Type B pancreatic cell (in vitro differentiated cells): ENCODE data around the gene FAM53A. TPM values are rescaled to one million over a fixed set of nuclear protein-coding genes. Genes with fewer than 3 reads are reported as not detected.

ENCODE experiments used
- DNase-seq: peaks from one replicate; pipeline ENCODE4 v3.0.0; 2021; ENCODE audit warnings: mixed read lengths; ENCODE audit not compliant: unreplicated experiment; ENCODE audit errors: extremely low spot score
- H3K27ac Mint-ChIP-seq: 2 replicates; pipeline ENCODE4 v1.8.0; 2021; ENCODE audit warnings: mild to moderate bottlenecking, mixed read lengths
- H3K27me3 Mint-ChIP-seq: 2 replicates; pipeline ENCODE4 v1.8.0; 2021; ENCODE audit warnings: mixed read lengths
- H3K36me3 Mint-ChIP-seq: 2 replicates; pipeline ENCODE4 v1.8.0; 2021; ENCODE audit warnings: mixed read lengths
- H3K4me1 Mint-ChIP-seq: one replicate; pipeline ENCODE4 v1.8.0; 2021; ENCODE audit warnings: mixed read lengths; ENCODE audit not compliant: unreplicated experiment
- H3K4me3 Mint-ChIP-seq: 2 replicates; pipeline ENCODE4 v1.8.0; 2021; ENCODE audit warnings: mild to moderate bottlenecking, mixed read lengths
- H3K9me3 Mint-ChIP-seq: 2 replicates; pipeline ENCODE4 v1.8.0; 2021; ENCODE audit warnings: mixed read lengths
- total RNA-seq: library from RNA; stranded (reverse); gene quantifications from 2 replicates; pipeline ENCODE4 v1.2.1, GENCODE V29; 2021; ENCODE audit warnings: low replicate concordance
- TF ChIP-seq, protein P1 (sequence below): fragments of 200-600 bp; sonication (generic); conservative IDR thresholded peaks from 2 replicates; pipeline ENCODE4 v1.5.0; 2021; ENCODE audit warnings: antibody characterized with exemption, mild to moderate bottlenecking

The FAM53A gene
- total RNA-seq, 1 donor from 2014 or later: 3.2 TPM

- no peaks in the 10 kb centered on the region for H3K36me3 Mint-ChIP-seq
- TF ChIP-seq, protein P1, sequence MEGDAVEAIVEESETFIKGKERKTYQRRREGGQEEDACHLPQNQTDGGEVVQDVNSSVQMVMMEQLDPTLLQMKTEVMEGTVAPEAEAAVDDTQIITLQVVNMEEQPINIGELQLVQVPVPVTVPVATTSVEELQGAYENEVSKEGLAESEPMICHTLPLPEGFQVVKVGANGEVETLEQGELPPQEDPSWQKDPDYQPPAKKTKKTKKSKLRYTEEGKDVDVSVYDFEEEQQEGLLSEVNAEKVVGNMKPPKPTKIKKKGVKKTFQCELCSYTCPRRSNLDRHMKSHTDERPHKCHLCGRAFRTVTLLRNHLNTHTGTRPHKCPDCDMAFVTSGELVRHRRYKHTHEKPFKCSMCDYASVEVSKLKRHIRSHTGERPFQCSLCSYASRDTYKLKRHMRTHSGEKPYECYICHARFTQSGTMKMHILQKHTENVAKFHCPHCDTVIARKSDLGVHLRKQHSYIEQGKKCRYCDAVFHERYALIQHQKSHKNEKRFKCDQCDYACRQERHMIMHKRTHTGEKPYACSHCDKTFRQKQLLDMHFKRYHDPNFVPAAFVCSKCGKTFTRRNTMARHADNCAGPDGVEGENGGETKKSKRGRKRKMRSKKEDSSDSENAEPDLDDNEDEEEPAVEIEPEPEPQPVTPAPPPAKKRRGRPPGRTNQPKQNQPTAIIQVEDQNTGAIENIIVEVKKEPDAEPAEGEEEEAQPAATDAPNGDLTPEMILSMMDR: no peak
- peaks cover 5% of the 10 kb centered on the region for H3K4me1 Mint-ChIP-seq
- no peaks in the 10 kb centered on the region for H3K9me3 Mint-ChIP-seq
- peaks cover 5% of the 10 kb centered on the region for H3K27me3 Mint-ChIP-seq
- H3K27ac Mint-ChIP-seq: no peak overlapping the region
- no peak for DNase-seq
- no peak overlapping the region for H3K4me3 Mint-ChIP-seq
Measured at GRCh38 chr4:1602655-1603412, 81.3 kb downstream of the FAM53A start.

DNA sequence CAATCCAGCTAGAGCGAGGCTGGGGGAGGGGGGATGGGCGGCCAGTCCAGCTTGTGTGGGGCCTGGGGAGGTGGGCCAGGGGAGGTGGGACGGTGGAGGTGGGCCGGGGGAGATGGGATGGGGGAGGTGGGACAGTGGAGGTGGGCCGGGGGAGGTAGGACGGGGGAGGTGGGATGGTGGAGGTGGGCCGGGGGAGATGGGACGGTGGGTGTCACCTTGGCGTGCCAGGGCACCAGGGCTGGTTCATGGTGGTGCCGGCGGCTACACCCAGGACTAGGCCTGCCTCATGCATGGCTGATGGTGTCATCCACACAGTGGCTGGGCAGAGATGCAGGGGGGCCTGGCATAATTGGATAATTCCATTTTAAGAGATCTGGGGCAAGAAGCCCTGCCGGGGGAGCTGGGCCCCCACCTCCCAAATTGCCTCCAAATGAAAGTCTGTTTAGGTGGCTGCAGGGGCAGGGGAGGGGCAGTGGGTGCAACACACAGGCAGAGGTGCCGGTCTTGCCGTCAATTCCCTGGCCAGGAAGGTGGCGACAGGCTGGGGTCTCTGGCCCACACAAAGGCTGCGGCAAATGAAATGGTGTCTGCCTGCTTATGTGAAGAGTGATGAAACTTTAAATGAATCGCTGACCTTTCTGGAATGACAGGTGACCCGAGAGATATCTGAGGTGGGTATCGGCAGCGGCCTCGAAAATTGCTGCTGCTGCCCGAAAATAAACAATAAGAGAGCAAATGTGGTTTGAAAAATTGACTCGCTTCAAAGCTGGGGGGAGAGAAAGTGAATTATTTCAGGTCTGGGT lies 82.1 kb downstream of the FAM53A start:
- no peak for DNase-seq
- Mint-ChIP-seq H3K27me3 (peaks cover 5% of the 10 kb centered on the region), H3K9me3 (no peaks in the 10 kb centered on the region), H3K36me3 (no peaks in the 10 kb centered on the region), H3K4me3 (no peak overlapping the region), H3K27ac (no peak overlapping the region), H3K4me1 (peaks cover 5% of the 10 kb centered on the region)
- TF ChIP-seq, protein P1: no peak

- H3K4me1 Mint-ChIP-seq: peaks cover 5% of the 10 kb centered on the region
- no peak for DNase-seq
- no peaks in the 10 kb centered on the region for H3K36me3 Mint-ChIP-seq
- H3K27ac Mint-ChIP-seq: no peak overlapping the region
- no peak overlapping the region for H3K4me3 Mint-ChIP-seq
- TF ChIP-seq, protein P1: no peak
- H3K27me3 Mint-ChIP-seq: peaks cover 5% of the 10 kb centered on the region
- H3K9me3 Mint-ChIP-seq: no peaks in the 10 kb centered on the region
Measured at GRCh38 chr4:1601533-1601835, 82.6 kb downstream of the FAM53A start.

GRCh38 chr4:1600811-1601532 lies 83.1 kb downstream of the FAM53A start:
- TF ChIP-seq, protein P1: no peak
- peaks cover 5% of the 10 kb centered on the region for H3K27me3 Mint-ChIP-seq
- DNase-seq: no peak
- H3K27ac Mint-ChIP-seq: no peak overlapping the region
- no peaks in the 10 kb centered on the region for H3K9me3 Mint-ChIP-seq
- H3K4me1 Mint-ChIP-seq: peaks cover 5% of the 10 kb centered on the region
- no peak overlapping the region for H3K4me3 Mint-ChIP-seq
- H3K36me3 Mint-ChIP-seq: no peaks in the 10 kb centered on the region

DNA sequence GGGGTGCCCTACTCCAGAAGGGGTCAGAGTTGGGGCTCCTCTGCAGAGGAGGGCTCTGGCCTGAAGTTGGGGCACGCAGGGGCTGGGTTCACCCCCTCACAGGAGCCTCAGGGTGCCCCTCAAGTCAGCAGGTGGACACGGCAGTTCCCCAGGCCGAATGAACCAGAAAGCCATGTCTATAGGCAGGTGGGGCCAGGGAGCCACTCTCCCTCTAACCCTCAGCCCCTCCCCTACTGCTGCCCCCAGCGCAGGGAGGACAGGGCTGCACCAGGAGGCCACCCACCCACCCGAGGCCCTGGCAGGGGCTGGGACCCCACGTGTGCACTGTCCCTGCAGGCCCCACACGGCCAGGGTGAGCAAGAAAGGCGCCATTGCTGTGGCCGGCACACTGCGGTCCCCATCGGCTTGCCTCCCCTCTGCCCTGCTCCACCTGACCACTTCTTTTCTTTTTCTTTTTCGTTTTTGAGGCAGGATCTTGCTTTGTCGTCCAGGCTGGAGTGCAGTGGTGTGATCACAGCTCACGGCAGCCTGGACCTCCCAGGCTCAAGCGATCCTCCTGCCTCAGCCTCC lies 83.8 kb downstream of the FAM53A start:
- Mint-ChIP-seq H3K4me1 (peaks cover 5% of the 10 kb centered on the region), H3K36me3 (no peaks in the 10 kb centered on the region), H3K27me3 (peaks cover 5% of the 10 kb centered on the region), H3K9me3 (no peaks in the 10 kb centered on the region), H3K27ac (no peak overlapping the region), H3K4me3 (no peak overlapping the region)
- TF ChIP-seq, protein P1: no peak
- no peak for DNase-seq
